SK-N-SH treated with all-trans-retinoic acid at 6 μM for 48 hours (cell line): ENCODE results near the gene ALG13.

Experiments
- ARNTL ChIP-seq: fragments of 450-650 bp; formaldehyde crosslinking; IDR thresholded peaks from 2 replicates; pipeline ENCODE4 v1.5.0; 2020; ENCODE audit warnings: low read depth, mild to moderate bottlenecking, moderate library complexity, borderline replicate concordance
- BACH2 ChIP-seq: fragments of 250-450 bp; sonication (Bioruptor Pico); IDR thresholded peaks from 2 replicates; pipeline ENCODE4 v1.9.0; 2021; ENCODE audit warnings: mild to moderate bottlenecking, borderline replicate concordance
- CSDC2 ChIP-seq: fragments of 250-450 bp; sonication (Bioruptor Pico); IDR thresholded peaks from 2 replicates; pipeline ENCODE4 v1.5.0; 2020; ENCODE audit warnings: mild to moderate bottlenecking, moderate library complexity
- CSRNP3 ChIP-seq: fragments of 250-450 bp; sonication (Bioruptor Pico); IDR thresholded peaks from 2 replicates; pipeline ENCODE4 v1.5.1; 2021; ENCODE audit warnings: mild to moderate bottlenecking, moderate library complexity
- ESRRG ChIP-seq: fragments of 250-450 bp; sonication (Bioruptor Pico); IDR thresholded peaks from 2 replicates; pipeline ENCODE4 v1.6.1; 2021; ENCODE audit warnings: mild to moderate bottlenecking
- PATZ1 ChIP-seq: fragments of 250-450 bp; sonication (Bioruptor Pico); IDR thresholded peaks from 2 replicates; pipeline ENCODE4 v1.8.0; 2020; ENCODE audit warnings: mild to moderate bottlenecking, moderate library complexity, borderline replicate concordance
- PPARA ChIP-seq: fragments of 250-450 bp; sonication (Bioruptor Pico); IDR thresholded peaks from 2 replicates; pipeline ENCODE4 v1.5.0; 2020; ENCODE audit warnings: mild to moderate bottlenecking, borderline replicate concordance
- RARB ChIP-seq: fragments of 250-450 bp; sonication (Bioruptor Pico); IDR thresholded peaks from 2 replicates; pipeline ENCODE4 v1.8.0; 2021; ENCODE audit warnings: mild to moderate bottlenecking, moderate library complexity
- SNAI2 ChIP-seq: fragments of 250-450 bp; sonication (Bioruptor Pico); IDR thresholded peaks from 2 replicates; pipeline ENCODE4 v1.5.0; 2020; ENCODE audit warnings: mild to moderate bottlenecking, moderate library complexity
- ZFP30 ChIP-seq: fragments of 450-650 bp; formaldehyde crosslinking; IDR thresholded peaks from 2 replicates; pipeline ENCODE4 v1.5.0; 2022; ENCODE audit warnings: mild to moderate bottlenecking, moderate library complexity
- ZNF565 ChIP-seq: fragments of 450-650 bp; formaldehyde crosslinking; conservative IDR thresholded peaks from 2 replicates; pipeline ENCODE4 v1.5.0; 2020; ENCODE audit warnings: low read depth, mild to moderate bottlenecking, moderate library complexity
- ZNF70 ChIP-seq: fragments of 450-650 bp; formaldehyde crosslinking; IDR thresholded peaks from 2 replicates; pipeline ENCODE4 v1.5.0; 2020; ENCODE audit warnings: mild to moderate bottlenecking, moderate library complexity

- no peak for TF ChIP-seq RARB (CRISPR knock-in tag)
- TF ChIP-seq PATZ1 (CRISPR knock-in tag) = no peak
- TF ChIP-seq ARNTL = no peak
- TF ChIP-seq PPARA (CRISPR knock-in tag) = no peak
- no peak for TF ChIP-seq CSRNP3
- no peak for TF ChIP-seq BACH2 (CRISPR knock-in tag)
- TF ChIP-seq CSDC2 (CRISPR knock-in tag) = no peak
- no peak for TF ChIP-seq ZFP30 (CRISPR knock-in tag)
- no peak for TF ChIP-seq ESRRG (CRISPR knock-in tag)
- TF ChIP-seq SNAI2 (CRISPR knock-in tag) = no peak
- TF ChIP-seq ZNF70 = no peak
- TF ChIP-seq ZNF565 (CRISPR knock-in tag) = no peak
Observed at GRCh38 chrX:111634823-111635729, 45.9 kb upstream of the ALG13 start.
